ENCODE results near the gene CAPG. TPM values are rescaled to one million over a fixed set of nuclear protein-coding genes. Genes with fewer than 3 reads are reported as not detected.

CAPG gene
- total RNA-seq, 1 donor from 2014 or later, result 208 TPM

DNA sequence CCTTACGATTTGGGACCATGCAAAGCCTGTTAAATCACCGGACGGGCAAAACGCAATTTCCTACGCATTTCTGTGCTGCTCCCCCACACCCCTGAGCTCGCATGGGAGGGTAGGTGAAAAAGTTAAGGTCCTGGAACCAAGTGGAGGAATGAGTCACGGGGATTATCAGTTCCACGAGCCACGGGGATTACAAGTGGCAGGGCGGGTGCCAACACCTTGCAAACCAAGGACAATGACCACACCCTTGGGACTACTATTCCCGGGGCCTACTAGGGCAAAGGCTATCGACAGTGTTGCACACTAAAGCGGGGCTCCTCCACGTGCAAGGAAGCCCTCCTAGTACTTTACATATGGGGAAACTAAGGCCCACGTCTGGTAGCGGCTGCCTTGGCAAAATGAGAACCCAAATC lies 56.3 kb downstream of the CAPG start:
- no peak for DNase-seq
- H3K27me3 Mint-ChIP-seq, result no peaks in the 10 kb centered on the region

GRCh38 chr2:85347599-85347998 lies 62.6 kb downstream of the CAPG start:
- no peak overlapping the region for H3K4me3 Mint-ChIP-seq
- POLR2A ChIA-PET, result no interaction called here
- ATAC-seq (ENCODE audit: low read depth) (no peak), DNase-seq (no peak)
- H3K4me1 Mint-ChIP-seq, result peaks cover 3% of the 10 kb centered on the region
- H3K27ac Mint-ChIP-seq, result no peak overlapping the region
- intact Hi-C loops (cut with micrococcal nuclease), result no loop called here
- CTCF ChIA-PET, result no interaction called here
- H3K36me3 Mint-ChIP-seq (ENCODE audit: low read depth), result peaks cover 66% of the 10 kb centered on the region
- H3K9me3 Mint-ChIP-seq, result no peaks in the 10 kb centered on the region
- TF ChIP-seq CTCF (IDR thresholded peaks at IDR 0.05), result no peak
- no peaks in the 10 kb centered on the region for H3K27me3 Mint-ChIP-seq

More for the DNA sequence above, 56.3 kb downstream of the CAPG start:
- H3K4me1 Mint-ChIP-seq, result peaks cover 48% of the 10 kb centered on the region
- POLR2A ChIA-PET, result interaction anchor here (0.5 to 4.2 kb wide), 25 partner anchors 8 to 258 kb away, joined by 3 to 93 read pairs (median 6); partner anchors contain the start of genes C2orf68, GGCX, MAT2A and RNF181
- TF ChIP-seq CTCF (IDR thresholded peaks at IDR 0.05), result no peak
- peaks cover 50% of the 10 kb centered on the region for H3K36me3 Mint-ChIP-seq (ENCODE audit: low read depth)
- peak overlapping the region; percentile 100 for H3K4me3 Mint-ChIP-seq
- CTCF ChIA-PET, result interaction anchor here (0.9 to 1.4 kb wide), 5 partner anchors 39 to 352 kb away, joined by 3 to 6 read pairs (median 4); no protein-coding TSS in a partner anchor
- H3K27ac Mint-ChIP-seq, result peak overlapping the region; percentile 99
- intact Hi-C loops (cut with micrococcal nuclease), result loop anchor here (1.0 to 5.0 kb wide), 10 partner anchors 26 to 1088 kb away; partner anchors contain the start of genes CAPG, GGCX, KDM3A and MAT2A
- H3K9me3 Mint-ChIP-seq, result no peaks in the 10 kb centered on the region
- no peak for ATAC-seq (ENCODE audit: low read depth)

Other genes with a start within 250 kb of the CAPG start
- 103 and 119 TPM in 2 replicates for gene TGOLN2, start 82.4 kb downstream of the CAPG start, total RNA-seq
- 16.9 and 17.1 TPM in 2 replicates for gene RETSAT, start 55.8 kb downstream of the CAPG start, total RNA-seq
- 19.2 and 25.4 TPM in 2 replicates for gene ELMOD3, start 55.6 kb downstream of the CAPG start, total RNA-seq
- 0.83 and 1.6 TPM in 2 replicates for gene SH2D6, start 8.3 kb upstream of the CAPG start, total RNA-seq
- 228 and 265 TPM in 2 replicates for gene MAT2A, start 128.8 kb upstream of the CAPG start, total RNA-seq
- 30.0 and 30.7 TPM in 2 replicates for gene GGCX, start 151.1 kb upstream of the CAPG start, total RNA-seq
- gene VAMP8, start 167.2 kb upstream of the CAPG start, total RNA-seq, result 128 and 145 TPM in 2 replicates
- gene VAMP5, start 174.1 kb upstream of the CAPG start, total RNA-seq, result 8.8 and 11.4 TPM in 2 replicates
- 104 and 108 TPM in 2 replicates for gene RNF181, start 185.4 kb upstream of the CAPG start, total RNA-seq
- 13.2 and 15.0 TPM in 2 replicates for gene TMEM150A, start 192.3 kb upstream of the CAPG start, total RNA-seq
- 49.7 and 61.5 TPM in 2 replicates for gene C2orf68, start 201.7 kb upstream of the CAPG start, total RNA-seq
- gene USP39, start 205.8 kb upstream of the CAPG start, total RNA-seq, result 57.8 and 64.1 TPM in 2 replicates

Data from activated B cell treated with CpG ODN at 0.5 μM for 24 hours (primary cell).